ENCODE results near the gene EGLN2.
"Not testable (repeated sequence)": the region's sequence is repeated elsewhere in the genome, so short reads cannot be mapped to it uniquely, and the experiment has no call there.

The EGLN2 gene

DNA sequence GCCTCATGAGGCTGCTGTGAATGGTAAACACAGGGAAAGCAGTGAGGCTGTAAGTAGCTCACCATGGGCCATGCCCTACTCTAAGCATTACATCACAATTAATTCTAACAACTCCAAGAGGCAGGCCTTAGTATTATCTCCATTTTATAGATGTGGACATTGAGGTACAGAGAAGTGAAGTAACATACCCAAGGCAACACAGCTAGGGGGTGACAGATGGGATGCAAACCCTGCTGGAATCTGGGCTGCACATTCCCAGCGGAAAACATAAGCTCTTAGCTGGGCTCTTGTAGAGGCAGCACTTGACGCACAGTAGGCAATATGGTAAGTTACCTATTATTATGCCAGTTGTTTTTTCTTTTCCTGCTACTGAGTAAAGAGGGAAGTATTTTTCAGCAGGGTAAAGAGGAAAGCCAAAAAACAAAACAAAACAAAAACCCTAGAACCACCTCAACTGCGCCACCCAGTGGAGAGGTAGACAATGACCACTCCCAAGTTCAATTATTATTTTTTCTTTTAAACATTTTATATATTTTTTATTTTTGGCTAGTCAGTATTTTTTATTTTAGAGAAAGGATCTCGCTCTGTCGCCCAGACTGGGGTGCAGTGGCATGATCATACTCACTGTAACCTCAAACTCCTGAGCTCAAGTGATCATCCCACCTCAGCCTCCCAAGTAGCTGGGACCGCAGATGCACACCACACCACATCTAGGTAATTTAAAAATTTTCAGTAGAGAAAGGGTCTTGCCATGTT, 20.7 kb downstream of the EGLN2 start:
- DNase-seq = peak; percentile 67

DNA sequence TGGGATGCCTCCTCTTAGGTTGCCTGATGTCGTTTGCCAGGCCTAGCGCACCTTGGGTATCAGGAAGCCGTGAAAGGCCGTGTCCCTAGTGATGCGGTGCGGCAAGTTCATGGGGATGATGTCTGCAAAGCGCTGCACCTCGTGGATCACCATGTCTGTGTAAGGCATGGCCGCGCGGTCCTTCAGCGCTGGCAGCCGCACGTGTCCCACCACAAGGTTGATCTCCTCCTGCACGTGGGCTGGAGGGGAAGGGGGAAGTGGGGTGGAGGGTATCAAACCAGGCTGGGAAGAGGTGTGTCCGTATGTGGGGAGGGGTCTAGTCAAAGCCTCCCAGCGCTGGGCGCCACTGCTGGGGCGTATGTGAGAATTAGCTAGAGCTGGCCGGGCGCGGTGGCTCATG, 23.2 kb downstream of the EGLN2 start:
- no peak for DNase-seq

DNA sequence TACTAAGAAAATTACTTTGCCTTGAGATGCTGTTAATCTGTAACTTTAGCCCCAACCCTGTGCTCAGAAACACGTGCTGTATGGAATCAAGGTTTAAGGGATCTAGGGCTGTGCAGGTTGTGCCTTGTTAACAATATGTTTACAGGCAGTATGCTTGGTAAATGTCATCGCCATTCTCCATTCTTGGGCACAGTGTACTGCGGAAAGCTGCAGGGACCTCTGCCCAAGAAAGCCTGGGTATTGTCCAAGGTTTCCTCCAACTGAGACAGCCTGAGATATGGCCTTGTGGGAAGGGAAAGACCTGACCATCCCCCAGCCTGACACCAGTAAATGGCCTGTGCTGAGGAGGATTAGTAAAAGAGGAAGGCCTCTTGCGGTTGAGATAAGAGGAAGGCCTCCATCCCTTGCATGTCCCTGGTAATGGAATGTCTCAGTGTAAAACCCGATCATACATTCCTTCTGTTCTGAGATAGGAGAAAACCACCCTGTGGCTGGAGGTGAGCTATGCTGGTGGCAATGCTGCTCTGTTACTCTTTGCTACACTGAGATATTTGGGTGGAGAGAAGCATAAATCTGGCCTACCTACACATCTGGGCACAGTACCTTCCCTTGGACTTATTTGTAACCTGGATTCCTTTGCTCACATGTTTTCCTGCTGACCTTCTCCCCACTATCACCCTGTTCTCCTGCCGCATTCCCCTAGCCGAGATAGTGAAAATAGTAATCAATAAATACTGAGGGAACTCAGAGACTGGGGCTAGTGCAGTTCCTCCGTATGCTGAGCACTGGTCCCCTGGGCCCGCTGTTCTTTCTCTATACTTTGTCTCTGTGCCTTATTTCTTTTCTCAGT, 23.9 kb downstream of the EGLN2 start:
- not testable (repeated sequence) for DNase-seq

DNA sequence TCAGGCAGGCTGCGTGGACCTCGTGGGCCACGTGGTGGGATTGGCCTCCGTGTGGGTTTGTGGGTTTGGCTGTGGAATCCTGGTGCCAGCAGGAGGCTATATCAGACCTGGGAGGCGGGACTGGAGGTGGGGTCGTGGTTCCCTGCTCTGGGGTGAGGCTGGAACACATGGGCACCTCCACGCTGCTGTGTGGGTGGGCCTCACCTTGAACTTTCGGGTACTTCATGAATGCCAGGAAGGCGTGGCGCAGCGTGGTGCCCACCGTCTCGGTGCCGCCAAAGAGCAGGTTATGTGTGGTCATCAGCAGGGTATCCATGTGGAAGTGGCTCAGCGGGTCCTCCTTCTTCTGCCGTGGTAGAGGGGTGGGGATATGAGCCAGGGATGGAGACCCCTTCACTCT, 25.9 kb downstream of the EGLN2 start:
- not testable (repeated sequence) for DNase-seq

DNA sequence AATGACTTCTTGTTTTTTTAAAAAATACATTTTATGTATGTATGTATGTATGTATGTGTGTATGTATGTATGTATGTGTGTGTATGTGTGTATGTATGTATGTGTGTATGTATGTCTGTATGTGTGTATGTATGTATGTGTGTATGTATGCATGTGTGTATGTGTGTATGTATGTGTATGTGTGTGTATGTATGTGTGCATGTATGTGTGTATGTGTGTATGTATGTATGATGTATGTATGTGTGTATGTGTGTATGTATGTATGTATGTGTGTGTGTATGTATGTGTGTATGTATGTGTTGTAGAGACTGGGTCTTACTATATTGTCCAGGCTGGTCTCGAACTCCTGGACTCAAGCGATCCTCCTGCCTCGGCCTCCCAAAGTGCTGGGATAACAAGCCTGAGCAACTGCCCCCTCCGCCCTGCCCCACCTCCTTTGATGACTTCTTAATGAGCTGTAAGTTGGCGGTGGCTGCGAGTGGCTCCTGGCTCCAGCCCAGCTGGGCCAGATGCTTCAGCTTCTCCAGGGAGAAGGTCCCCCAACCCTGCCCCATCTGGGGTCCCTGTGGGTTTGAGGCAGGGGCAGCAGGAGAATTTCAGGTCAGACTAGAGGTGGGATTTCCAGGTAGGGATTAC, 26.6 kb downstream of the EGLN2 start:
- not testable (repeated sequence) for DNase-seq

DNA sequence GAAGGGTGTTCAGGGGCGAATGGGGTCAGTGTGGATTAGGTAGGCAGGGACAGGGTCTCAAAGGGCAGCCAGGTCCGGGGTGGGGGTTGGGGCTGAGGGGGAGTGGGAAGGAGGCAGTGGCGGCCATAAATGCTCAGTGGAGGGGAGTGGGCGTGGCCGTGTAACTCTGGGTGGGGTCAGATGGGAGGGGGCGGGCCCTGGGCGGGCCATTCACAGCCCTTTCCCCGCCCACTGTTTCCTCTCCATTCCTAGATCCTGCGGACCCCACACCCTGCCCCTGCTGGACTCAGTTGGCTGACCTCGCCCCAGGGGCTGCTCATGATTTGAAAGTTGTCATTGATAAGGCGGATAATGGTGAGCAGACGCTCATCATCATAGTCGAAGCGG, 27.3 kb downstream of the EGLN2 start:
- not testable (repeated sequence) for DNase-seq

DNA sequence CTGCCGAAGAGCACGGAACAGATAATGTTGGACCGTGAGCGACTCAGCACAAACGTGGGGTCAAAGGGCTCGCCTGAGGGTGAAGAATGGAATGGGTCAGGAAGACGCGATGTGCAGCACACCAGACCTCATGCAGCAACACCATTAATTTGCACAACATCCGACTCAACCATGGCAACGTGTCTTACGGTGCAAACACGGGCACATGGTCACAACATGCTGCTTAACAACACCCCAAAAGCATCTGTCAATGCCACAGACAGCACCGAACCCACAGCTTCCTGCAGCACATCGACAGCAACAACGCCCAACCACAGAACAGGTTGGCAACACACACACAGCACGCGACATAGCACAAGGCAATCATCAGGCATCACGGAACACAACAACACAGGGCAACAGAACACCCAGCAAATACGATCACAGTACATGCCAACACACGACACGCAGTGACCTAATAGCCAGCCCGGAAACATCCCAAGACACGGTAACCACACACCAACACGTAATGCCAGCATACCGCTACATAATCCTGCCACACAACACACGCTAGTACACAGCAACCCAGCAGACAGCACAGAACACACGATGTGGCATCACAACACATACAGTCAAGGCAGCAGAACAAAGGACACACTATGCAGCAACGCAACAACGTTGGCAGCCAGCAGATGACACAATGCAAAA, 27.9 kb downstream of the EGLN2 start:
- DNase-seq = not testable (repeated sequence)

DNA sequence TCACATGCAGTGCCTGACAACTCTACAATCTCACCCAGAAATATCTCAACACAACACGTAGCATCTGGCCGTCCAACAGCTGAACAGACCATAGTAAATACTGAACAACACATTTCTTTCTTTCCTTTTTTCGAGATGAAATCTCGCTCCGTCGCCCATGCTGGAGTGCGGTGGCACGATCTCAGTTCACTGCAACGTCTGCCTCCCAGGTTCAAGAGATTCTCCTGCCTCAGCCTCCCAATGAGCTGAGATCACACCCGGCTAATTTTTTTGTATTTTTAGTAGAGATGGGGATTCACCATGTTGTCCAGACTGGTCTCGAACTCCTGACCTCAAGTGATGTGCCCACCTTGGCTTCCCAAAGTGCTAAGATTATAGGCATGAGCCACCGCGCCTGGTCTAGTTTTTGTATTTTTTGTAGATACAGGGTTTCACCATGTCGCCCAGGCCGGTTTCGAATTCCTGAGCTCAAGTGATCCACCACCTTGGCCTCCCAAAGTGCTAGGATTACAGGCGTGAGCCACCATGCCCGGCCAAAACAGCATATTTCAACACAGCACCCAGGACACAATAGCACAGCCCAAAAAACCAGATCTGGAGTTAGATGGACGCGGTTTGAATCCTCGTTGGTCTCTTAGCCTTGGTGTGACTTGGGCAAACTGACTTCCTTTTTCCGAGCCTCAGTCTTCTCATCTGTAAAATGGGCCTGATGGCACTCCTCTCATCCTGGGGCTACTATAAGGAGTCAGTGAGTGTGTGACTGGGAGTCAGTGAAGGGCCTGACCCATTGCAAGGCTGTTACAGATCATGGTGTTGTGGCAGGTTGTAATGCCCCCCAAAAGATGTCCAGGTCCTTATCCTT, 28.6 kb downstream of the EGLN2 start:
- DNase-seq = no peak

DNA sequence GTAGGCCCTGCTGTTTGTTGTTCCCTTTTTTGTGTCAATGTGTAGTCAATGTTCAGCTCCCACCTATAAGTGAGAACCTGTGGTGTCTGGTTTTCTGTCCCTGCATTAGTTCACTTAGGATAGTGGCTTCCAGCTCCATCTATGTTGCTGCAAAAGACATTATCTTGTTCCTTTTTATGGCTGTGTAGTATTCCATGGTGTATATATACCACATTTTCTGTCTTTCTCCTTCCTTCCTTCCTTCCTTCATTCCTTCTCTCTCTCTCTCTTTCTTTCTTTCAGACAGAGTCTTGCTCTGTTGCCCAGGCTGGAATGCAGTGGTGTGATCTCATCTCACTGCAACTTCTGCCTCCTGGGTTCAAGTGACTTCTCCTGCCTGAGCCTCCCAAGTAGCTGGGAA, 30.2 kb downstream of the EGLN2 start:
- no peak for DNase-seq

DNA sequence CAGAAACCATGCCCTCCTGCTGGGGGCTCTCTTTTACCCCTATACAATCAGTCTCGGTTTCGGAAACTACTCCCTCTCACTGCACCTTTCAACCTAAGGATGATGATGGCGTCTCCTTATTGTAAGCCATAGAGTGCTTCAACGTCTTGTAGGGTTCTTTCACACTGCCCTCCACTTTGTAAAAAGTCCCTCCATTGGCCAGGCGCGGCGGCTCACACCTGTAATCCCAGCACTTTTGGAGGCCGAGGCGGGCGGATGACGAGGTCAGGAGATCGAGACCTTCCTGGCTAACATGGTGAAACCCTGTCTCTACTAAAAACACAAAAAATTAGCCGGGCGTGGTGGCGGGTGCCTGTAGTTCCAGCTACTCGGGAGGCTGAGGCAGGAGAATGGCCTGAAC, 31.8 kb downstream of the EGLN2 start:
- not testable (repeated sequence) for DNase-seq

DNA sequence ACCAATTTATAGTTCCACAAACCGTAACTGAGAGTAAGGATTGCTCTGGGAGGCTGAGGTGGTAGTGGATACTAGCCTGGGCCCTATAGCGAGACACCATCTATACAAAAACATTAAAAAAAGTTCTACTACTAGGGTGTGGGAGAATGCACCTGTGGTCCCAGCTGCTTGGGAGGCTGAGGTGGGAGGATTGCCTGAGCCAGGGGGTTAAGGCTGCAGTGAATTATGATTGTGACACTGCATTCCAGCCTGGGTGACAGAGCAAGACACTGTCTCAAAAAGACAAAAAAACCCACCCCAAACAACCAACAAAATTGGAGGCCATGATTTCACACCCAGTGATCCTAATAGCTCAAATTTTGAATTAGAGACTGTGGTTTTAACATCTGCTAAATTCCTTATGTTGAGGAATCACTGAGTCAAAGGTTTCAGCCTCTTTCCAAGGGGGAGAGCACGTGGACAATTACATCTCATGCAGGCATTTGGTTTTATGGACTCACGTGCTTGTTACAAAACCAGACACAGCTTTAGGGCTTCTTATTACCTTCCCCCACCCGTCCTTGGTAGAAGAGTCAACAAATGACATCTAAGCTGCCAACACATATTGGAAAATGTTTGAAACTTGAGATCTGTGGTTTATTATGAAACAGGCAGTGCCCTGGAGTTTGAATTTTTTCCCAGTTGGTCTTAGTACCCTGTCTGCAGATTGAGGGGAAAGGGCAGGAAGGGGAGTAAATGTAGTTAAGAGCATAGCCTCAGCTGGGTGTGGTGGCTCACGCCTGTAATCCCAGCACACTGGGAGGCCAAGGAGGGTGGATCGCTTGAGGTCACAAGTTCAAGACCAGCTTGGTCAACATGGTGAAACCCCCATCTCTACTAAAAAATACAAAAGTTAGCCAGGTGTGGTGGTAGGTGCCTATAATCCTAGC, 32.8 kb downstream of the EGLN2 start:
- DNase-seq = peak; percentile 23

DNA sequence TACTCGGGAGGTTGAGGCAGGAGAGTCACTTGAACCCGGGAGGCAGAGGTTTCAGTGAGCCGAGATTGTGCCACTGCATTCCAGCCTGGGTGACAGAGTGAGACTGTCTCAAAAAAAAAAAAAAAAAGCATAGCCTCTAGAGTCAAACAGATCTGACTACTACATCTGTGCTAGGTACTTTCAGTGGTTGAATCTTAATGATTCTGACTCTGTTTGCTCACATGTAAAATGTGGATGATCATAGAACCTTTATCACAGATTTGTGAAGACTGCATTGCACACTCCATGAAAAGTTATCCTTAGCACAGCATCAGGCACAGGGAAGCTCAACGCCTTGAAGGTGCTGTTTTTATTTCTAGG, 33.4 kb downstream of the EGLN2 start:
- DNase-seq = not testable (repeated sequence)

DNA sequence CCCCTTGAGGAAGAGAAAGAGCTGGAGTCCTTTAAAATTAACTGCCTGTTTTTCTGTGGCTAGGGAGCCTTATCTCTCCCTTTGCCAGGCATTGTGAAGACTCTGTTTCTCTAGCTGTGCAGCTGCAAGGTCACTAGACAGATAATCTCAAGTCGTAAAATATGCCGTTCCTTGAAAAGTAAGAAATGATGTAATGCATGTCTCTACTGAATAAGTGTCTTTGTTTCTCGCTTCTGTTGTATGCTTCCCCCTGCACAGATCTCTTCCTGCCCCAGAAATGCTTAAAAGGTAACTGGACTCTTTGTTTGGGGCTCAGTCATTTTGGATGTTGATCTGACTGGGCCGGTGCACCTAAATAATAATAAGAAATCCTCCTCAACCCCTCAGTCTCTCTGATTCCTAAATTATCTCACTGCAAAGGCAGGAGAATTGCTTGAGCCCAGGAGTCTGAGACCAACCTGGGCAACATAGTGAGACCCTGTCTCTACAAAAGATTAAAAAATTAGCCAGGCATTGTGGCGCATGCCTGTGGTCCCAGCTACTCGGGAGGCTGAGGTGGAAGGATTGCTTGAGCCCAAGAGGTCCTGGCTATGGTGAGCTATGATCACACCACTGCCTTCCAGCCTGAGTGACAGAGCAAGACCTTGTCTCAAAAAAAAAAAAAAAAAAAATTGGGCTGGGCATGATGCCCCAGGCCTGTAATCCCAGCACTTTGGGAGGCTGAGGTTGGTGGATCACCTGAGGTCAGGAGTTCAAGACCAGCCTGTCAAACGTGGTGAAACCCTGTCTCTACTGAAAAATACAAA, 34.9 kb downstream of the EGLN2 start:
- DNase-seq = not testable (repeated sequence)

DNA sequence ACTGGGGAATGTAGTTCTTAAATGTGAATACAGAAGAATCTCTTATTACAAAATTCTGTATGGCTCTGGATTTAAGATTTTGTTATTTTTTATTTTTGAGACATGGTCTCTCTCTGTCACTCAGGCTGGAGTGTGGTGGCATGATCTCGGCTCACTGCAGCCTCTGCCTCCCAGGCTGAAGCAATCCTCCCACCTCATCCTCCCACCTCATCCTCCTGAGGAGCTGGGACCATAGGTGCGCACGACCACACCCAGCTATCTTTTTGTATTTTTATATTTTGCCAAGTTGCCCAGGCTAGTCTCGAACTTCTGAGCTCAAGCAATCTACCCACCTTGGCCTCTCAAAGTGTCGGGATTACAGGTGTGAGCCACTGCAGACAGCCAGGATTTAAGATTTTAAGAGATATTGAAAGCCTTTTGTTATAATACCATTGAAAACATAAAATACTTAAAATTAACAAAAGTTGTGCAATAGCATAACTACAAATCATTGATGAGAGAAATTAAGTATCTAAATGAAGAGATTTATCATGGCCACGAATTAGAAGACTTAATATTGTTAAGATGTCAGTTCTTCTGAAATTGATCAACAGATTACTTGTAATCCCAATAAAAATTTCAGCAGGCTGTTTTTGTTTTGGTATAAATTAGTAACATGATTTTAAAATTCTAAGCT, 37.9 kb downstream of the EGLN2 start:
- no peak for DNase-seq

DNA sequence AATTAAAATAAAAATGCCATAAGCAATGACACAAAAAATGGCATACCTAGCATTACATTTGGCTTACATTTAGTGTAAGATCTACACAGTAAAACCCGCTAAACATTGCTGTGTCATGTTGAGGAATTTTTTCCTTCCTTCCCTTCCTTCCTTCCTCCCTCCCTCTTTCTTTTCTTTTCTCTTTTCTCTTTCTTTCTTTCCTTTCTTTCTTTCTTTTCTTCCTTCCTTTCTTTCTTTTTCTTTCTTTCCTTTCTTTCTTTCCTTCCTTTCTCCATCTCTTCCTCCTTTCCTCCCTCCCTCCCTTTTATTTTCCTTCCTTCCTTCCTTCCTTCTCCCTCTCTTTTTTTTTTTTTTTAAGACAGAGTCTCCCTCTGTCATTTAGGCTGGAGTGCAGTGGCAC, 39.5 kb downstream of the EGLN2 start:
- DNase-seq = not testable (repeated sequence)

DNA sequence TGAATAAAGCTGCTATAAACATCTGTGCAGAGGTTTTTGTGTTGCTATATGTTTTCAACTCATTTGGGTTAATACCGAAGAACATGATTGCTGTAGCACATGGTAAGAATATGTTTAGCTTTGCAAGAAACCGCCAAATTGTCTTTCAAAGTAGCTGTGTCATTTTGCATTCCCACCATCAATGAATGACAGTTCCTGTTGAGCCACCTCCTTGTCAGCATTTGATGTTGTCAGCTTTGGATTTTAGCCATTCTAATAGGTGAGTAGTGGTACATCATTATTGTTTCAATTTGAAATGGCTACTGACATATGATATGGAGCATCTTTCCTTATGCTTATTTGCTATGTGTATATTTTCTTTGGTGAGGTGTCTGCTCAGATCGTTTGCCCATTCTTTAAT, 43.0 kb downstream of the EGLN2 start:
- not testable (repeated sequence) for DNase-seq

DNA sequence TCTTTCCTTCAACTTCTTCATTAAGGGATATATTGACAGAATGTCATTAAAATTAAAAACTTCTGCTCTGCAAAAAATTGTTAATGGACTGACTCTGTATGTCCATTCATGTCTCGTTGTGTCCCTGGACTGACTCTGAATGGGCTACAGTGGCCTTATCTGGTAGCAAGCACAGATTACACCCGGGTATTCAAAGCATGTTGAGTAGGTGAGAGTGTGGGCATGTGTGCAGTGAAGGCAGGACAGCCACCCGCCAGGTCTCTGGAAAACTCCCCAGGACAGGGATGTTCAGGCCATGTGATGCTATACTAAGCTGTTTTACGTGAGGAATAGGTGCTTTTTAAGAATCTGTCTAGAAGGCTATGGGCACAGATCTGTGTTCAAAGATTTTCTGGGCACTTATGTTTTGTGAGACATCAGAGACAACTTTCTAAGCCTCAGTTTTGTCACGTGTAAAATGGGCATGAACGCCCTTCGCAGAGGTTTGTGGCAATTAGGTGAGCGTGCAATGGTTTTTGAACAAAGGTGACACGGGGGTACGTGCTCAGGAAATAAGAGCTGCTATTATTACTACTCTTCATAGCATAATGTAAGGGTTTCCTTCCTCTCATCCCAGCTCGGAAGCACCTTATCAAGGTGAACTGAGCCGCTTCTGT, 44.1 kb downstream of the EGLN2 start:
- not testable (repeated sequence) for DNase-seq

DNA sequence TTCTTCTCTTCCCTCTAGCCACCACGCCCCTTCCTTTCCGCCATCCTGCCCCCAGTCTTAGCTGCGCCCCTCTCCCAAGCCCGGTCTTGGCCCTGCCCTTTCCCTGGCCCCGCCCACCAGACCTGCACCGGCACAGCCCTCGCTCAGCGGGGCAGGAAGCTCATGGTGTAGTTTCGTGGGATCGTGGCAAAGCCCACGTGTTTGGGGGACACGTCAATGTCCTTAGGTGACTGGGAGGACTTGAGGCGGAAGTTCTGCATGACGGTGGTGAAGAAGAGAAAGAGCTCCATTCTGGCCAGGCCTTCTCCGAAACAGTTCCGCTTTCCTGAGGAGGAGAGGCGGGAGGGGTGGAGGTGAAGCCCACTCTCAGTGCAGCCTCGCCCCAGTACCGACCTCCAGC, 44.7 kb downstream of the EGLN2 start:
- DNase-seq = not testable (repeated sequence)

DNA sequence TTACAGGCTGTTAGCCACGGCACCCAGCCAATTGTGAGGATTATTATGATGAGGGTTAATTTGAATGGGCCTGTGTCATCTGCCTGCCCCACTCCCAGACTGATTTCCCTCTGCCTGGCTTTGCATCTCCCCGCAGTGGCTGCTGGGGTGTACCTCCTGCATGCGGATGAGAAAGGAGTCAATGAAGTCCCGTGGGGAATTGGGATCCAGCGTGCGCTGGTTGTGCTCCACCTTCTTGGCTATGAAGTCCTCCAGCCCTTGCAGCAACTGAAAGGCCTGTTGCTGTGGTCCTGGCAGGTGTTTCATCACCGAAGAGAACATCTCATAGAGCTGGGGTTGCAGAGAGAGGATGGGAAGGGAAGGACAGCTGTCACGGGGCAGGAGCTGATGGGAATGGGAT, 47.7 kb downstream of the EGLN2 start:
- not testable (repeated sequence) for DNase-seq
